Esophagus squamous epithelium (tissue), 4 donors: Measurements from ENCODE around the gene SCAPER.

Experiments used
- CTCF ChIP-seq, 6 experiments: fragments of 450-650 bp in 4 of 6; fragments of 200-600 bp in 2 of 6; sonication (generic) in 2 of 6; IDR thresholded peaks; one replicate each; pipeline ENCODE4 v1.5.1; 2016 to 2019; ENCODE audit warnings: antibody characterized with exemption in 6 of 6, mild to moderate bottlenecking in 4 of 6, moderate library complexity in 4 of 6
- POLR2A ChIP-seq, 4 donors: fragments of 450-650 bp; IDR thresholded peaks; one replicate each; pipeline ENCODE4 v1.6.1; 2017; ENCODE audit warnings: antibody characterized with exemption in 4 of 4, mild to moderate bottlenecking in 4 of 4, moderate library complexity in 3 of 4

GRCh38 chr15:76664411-76664810 is 240.7 kb downstream of the SCAPER start:
- no peak for TF ChIP-seq CTCF (IDR thresholded peaks at IDR 0.05)
- TF ChIP-seq POLR2A (IDR thresholded peaks at IDR 0.05): no peak
